Hepatic stellate cell (primary cell): Measurements from ENCODE around the gene MRPS9.

Source experiments
- DNase-seq: peaks from one replicate; pipeline ENCODE4 v3.0.0; 2011; ENCODE audit warnings: low spot score

The MRPS9 gene

GRCh38 chr2:105080461-105080860, 42.6 kb downstream of the MRPS9 start:
- DNase-seq: no peak

- peak; percentile 16 for DNase-seq
Measured at GRCh38 chr2:105081006-105081601, 43.2 kb downstream of the MRPS9 start.

GRCh38 chr2:105082107-105082506, 44.2 kb downstream of the MRPS9 start:
- no peak for DNase-seq

GRCh38 chr2:105085525-105085924, 47.7 kb downstream of the MRPS9 start:
- no peak for DNase-seq

- no peak for DNase-seq
Measured at GRCh38 chr2:105087273-105087672, 49.4 kb downstream of the MRPS9 start.

- DNase-seq: no peak
Measured at GRCh38 chr2:105090091-105090490, 52.2 kb downstream of the MRPS9 start.

- DNase-seq: no peak
Measured at GRCh38 chr2:105092797-105093196, 54.9 kb downstream of the MRPS9 start.

GRCh38 chr2:105099153-105099552, 61.3 kb downstream of the MRPS9 start:
- DNase-seq: no peak

- DNase-seq: no peak
Measured at GRCh38 chr2:105100046-105100840, 62.4 kb downstream of the MRPS9 start.

GRCh38 chr2:105102001-105102400, 64.1 kb downstream of the MRPS9 start:
- DNase-seq: no peak

GRCh38 chr2:105102963-105103421, 65.1 kb downstream of the MRPS9 start:
- no peak for DNase-seq

GRCh38 chr2:105103481-105103880, 65.6 kb downstream of the MRPS9 start:
- DNase-seq: no peak

GRCh38 chr2:105104208-105104731, 66.4 kb downstream of the MRPS9 start:
- DNase-seq: no peak

- DNase-seq: no peak
Measured at GRCh38 chr2:105110295-105110829, 72.5 kb downstream of the MRPS9 start.

- no peak for DNase-seq
Measured at GRCh38 chr2:105111365-105112150, 73.7 kb downstream of the MRPS9 start.

GRCh38 chr2:105112345-105112744, 74.5 kb downstream of the MRPS9 start:
- no peak for DNase-seq

- DNase-seq: no peak
Measured at GRCh38 chr2:105113616-105114291, 75.9 kb downstream of the MRPS9 start.

GRCh38 chr2:105114551-105114950, 76.7 kb downstream of the MRPS9 start:
- DNase-seq: peak; percentile 74

GRCh38 chr2:105116348-105116747, 78.5 kb downstream of the MRPS9 start:
- no peak for DNase-seq

GRCh38 chr2:105117565-105117964, 79.7 kb downstream of the MRPS9 start:
- DNase-seq: no peak

- DNase-seq: no peak
Measured at GRCh38 chr2:105118960-105119359, 81.1 kb downstream of the MRPS9 start.

- no peak for DNase-seq
Measured at GRCh38 chr2:105121434-105121833, 83.6 kb downstream of the MRPS9 start.
